D721Med (cell line): Measurements from ENCODE around the gene ZNF282.

ENCODE experiments used
- DNase-seq: peaks from one replicate; pipeline ENCODE4 v3.0.0; 2011; ENCODE audit warnings: low spot score; ENCODE audit not compliant: insufficient read length
- FAIRE-seq: peaks from 2 replicates; lab custom pipeline; 2011; peaks lifted over from hg19 to GRCh38; lab: Jason Lieb, UNC
- CTCF ChIP-seq: IDR thresholded peaks from 2 replicates; pipeline ENCODE4 v1.5.1; 2012; ENCODE audit warnings: mild to moderate bottlenecking, control low read depth; ENCODE audit not compliant: insufficient read depth; ENCODE audit errors: missing control alignments

ZNF282 gene

DNA sequence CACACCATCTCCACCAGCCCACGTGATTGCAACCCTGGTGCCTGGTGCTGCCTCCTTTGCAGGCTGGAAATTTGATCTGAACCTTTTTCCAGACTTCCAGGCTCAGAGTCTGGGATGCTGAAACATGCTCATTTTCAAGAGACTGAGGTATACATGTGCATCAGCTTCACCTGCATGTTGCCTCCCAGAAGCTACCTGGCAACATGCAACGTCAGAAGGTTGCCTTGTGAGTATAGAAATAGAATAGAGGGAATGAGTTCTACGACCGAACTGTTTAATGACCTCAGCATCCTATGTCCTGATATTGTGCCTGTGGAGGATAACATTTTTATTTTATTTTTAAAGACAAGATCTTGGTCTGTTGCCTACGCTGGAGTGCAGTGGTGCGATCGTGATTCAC is 42.2 kb downstream of the ZNF282 start:
- no peak for TF ChIP-seq CTCF
- DNase-seq (no peak), FAIRE-seq (no peak)

DNA sequence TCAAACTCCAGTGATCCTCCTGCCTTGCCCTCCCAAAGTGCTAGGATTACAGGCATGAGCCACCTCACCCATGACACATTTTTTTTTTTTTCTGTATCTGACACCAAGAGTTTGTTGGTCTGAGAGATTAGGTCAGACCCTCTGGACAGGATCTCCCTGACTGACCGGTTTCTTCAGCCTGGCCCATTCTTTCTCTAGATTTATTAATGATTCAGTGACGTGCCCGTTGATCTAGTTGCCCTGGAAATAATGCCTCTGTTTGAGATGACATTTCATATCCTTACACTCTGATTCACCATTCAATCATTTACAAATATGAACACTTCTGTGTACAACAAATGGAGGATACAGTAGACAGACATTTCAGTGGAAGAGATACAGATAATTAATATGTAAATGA is 42.7 kb downstream of the ZNF282 start:
- FAIRE-seq (no peak), DNase-seq (no peak)
- no peak for TF ChIP-seq CTCF

- DNase-seq (peak; percentile 95), FAIRE-seq (no peak)
- peak; percentile 91 for TF ChIP-seq CTCF
These were observed 44.2 kb downstream of the ZNF282 start, which contains the start of gene ZNF212 for GRCh38 chr7:149239345-149240143. ZNF212 (plus strand) TSS chr7:149239651; CDS start chr7:149239779, 128 bp downstream.

DNA sequence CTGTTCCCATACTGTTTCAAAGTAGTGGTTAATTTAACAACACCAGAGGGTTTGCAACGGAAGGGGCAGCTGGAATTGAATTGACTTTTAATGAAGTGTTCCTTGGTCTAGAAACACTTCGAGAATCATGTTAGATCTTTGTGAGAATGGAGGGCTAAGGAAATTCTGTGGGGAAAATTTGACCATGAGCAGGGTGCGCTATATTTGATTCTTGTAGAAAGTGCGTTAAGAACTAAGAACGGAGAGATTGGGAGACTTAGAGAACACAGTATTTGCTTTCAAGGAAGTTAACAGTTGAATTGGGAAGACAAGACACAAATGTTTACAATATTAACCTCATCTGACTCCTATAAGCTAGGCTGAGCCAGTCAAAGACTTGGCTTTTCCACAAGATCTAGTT is 45.3 kb downstream of the ZNF282 start:
- FAIRE-seq, result no peak
- DNase-seq, result no peak

DNA sequence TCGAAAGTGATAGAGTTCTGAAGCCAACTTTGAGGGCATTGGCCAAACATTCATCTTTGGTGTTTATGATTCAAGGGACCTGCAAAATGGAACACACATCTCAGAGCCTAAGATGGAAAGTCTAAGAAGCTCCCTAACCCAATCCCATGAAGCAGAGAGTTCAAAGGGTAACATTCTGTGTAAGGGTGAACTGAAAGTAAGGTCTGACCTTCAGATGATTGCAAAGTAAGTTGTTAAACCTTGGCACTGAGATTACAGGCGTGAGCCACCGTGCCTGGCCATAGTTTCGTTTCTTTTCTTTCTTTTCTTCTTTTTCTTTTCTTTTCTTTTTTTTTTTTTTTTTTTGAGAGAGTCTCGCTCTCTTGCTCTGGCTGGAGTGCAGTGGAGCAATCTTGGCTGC is 46.4 kb downstream of the ZNF282 start:
- FAIRE-seq (no peak), DNase-seq (no peak)
- no peak for TF ChIP-seq CTCF

More for the DNA sequence above, 45.3 kb downstream of the ZNF282 start:
- TF ChIP-seq CTCF, result no peak

DNA sequence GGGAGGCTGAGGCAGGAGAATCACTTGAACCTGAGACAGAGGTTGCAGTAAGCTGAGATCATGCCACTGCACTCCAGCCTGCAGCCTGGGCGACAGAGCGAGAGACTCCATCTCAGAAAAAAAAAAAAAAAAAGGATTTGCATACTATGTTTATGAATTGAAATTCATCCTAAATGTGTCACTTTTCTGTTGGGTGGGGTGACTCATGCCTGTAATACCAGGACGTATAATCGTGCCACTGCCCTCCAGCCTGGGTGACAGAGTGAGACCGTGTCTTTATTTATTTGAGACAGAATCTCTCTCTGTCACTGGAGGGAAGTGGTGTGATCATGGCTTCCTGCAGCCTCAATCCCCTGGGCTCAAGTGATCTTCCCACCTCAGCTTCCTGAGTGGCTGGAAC is 49.9 kb downstream of the ZNF282 start:
- DNase-seq (no peak), FAIRE-seq (no peak)
- TF ChIP-seq CTCF, result no peak

DNA sequence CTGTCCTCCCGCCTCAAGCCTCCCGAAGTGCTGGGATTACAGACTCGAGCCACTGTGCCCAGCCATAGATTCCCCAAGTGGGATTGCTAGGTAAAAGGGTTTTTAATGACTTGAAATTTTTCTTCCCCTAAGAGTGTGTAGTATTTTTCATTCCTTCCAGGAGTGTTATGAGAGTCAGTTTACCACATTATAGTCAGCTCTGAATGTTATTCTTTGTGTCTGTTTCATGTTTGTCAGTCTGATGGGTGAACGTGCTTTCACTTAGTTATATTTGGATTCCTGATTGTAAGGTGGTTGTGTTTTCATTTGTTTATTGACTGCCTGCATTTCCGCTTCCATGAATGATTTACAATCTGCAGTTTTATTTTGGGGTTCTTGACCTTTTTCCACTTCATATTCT is 50.4 kb downstream of the ZNF282 start:
- TF ChIP-seq CTCF, result no peak
- FAIRE-seq, result no peak

More for the DNA sequence above, 50.4 kb downstream of the ZNF282 start:
- no peak for DNase-seq
